OCI-LY7 (cell line): ENCODE data around the gene PCP2. TPM values are rescaled to one million over a fixed set of nuclear protein-coding genes. Genes with fewer than 3 reads are reported as not detected.

Experiments
- BruUV-seq: library from RNA; stranded (reverse); fragments of 400-500 nt; replicated peaks from 2 replicates; lab custom pipeline; 2021; lab: Mats Ljungman, UMichigan
- CTCF ChIA-PET: fragments of 300-600 bp; sonication (Branson Sonifier 250); formaldehyde crosslinking; loops from one replicate; lab custom pipeline; 2022; ENCODE audit warnings: antibody characterized with exemption; ENCODE audit not compliant: unreplicated experiment; lab: Charles Lee
- POLR2A ChIA-PET: fragments of 300-600 bp; sonication (Branson Sonifier 250); formaldehyde crosslinking; loops from one replicate; lab custom pipeline; 2022; ENCODE audit warnings: antibody characterized with exemption; lab: Charles Lee
- DNase-seq: peaks from one replicate; pipeline ENCODE4 v3.0.0-alpha.2; 2015; ENCODE audit warnings: low spot score
- H2AFZ ChIP-seq: fragments of 200-600 bp; sonication (generic), shearing (Covaris generic); 2 replicates; pipeline ENCODE4 v1.6.1; 2014; ENCODE audit warnings: mild to moderate bottlenecking, antibody characterized with exemption, low read length, moderate library complexity
- H3K27ac ChIP-seq: fragments of 200-600 bp; sonication (generic); 2 replicates; pipeline ENCODE4 v1.5.1; 2014; ENCODE audit warnings: mixed run types, low read depth, mild to moderate bottlenecking, moderate library complexity, low read length, inconsistent platforms; ENCODE audit not compliant: poor library complexity, severe bottlenecking
- H3K36me3 ChIP-seq: fragments of 200-600 bp; sonication (generic); 2 replicates; pipeline ENCODE4 v1.6.1; 2014; ENCODE audit warnings: mild to moderate bottlenecking, antibody characterized with exemption, low read length, moderate library complexity, mixed read lengths; ENCODE audit not compliant: insufficient read depth
- H3K4me1 ChIP-seq: fragments of 200-600 bp; sonication (generic); 2 replicates; pipeline ENCODE4 v1.5.1; 2014; ENCODE audit warnings: mild to moderate bottlenecking, low read length; ENCODE audit not compliant: insufficient read depth, poor library complexity, severe bottlenecking
- H3K4me2 ChIP-seq: fragments of 200-600 bp; sonication (generic); 2 replicates; pipeline ENCODE4 v1.6.1; 2014; ENCODE audit warnings: mild to moderate bottlenecking, low read length
- H3K4me3 ChIP-seq: fragments of 200-600 bp; sonication (generic); 2 replicates; pipeline ENCODE4 v1.5.1; 2014; ENCODE audit warnings: mild to moderate bottlenecking, low read depth, low read length; ENCODE audit not compliant: poor library complexity, severe bottlenecking
- H3K79me2 ChIP-seq: fragments of 200-600 bp; sonication (generic); 2 replicates; pipeline ENCODE4 v1.6.1; 2016; ENCODE audit warnings: low read depth, mild to moderate bottlenecking, low read length, moderate library complexity, mixed read lengths; ENCODE audit not compliant: insufficient read depth
- H3K9me2 ChIP-seq: fragments of 200-600 bp; sonication (generic); 2 replicates; pipeline ENCODE4 v1.6.1; 2016; ENCODE audit warnings: mild to moderate bottlenecking, low read length, mixed read lengths; ENCODE audit not compliant: insufficient read depth
- H3K9me3 ChIP-seq: fragments of 200-600 bp; sonication (generic); 2 replicates; pipeline ENCODE4 v1.6.1; 2014; ENCODE audit warnings: mild to moderate bottlenecking, mixed run types, low read length, mixed read lengths
- H4K20me1 ChIP-seq: fragments of 200-600 bp; sonication (generic); 2 replicates; pipeline ENCODE4 v1.6.1; 2014; ENCODE audit warnings: mild to moderate bottlenecking, antibody characterized with exemption, low read length, moderate library complexity, mixed read lengths; ENCODE audit not compliant: insufficient read depth
- EZH2phosphoT487 ChIP-seq: fragments of 200-600 bp; sonication (generic); IDR thresholded peaks from 2 replicates; pipeline ENCODE4 v1.6.1; 2018; ENCODE audit warnings: low read depth, borderline replicate concordance, mild to moderate bottlenecking, mixed run types, antibody characterized with exemption, low read length, moderate library complexity, mixed read lengths
- intact Hi-C: fragments of 100-400 bp; cut with micrococcal nuclease; formaldehyde crosslinking; loops from one replicate; pipeline ENCODE4 v1.10.0; 2022; ENCODE audit not compliant: unreplicated experiment
- total RNA-seq, 2 experiments: library from RNA; depleted of rRNA in 1 of 2; stranded (reverse); fragments of >200 nt in 1 of 2; shearing (Covaris generic) in 1 of 2; gene quantifications; 2 replicates each; pipeline ENCODE4 v1.2.3, GENCODE V29; 2014 to 2022
- TF ChIP-seq, protein P1 (sequence below): fragments of 200-600 bp; sonication (generic); conservative IDR thresholded peaks from 2 replicates; pipeline ENCODE4 v1.5.1; 2014; ENCODE audit warnings: mild to moderate bottlenecking, antibody characterized with exemption, low read length, moderate library complexity, mixed read lengths

The PCP2 gene
- total RNA-seq, 2 experiments from 2014 or later = 0.82 to 2.0 TPM

DNA sequence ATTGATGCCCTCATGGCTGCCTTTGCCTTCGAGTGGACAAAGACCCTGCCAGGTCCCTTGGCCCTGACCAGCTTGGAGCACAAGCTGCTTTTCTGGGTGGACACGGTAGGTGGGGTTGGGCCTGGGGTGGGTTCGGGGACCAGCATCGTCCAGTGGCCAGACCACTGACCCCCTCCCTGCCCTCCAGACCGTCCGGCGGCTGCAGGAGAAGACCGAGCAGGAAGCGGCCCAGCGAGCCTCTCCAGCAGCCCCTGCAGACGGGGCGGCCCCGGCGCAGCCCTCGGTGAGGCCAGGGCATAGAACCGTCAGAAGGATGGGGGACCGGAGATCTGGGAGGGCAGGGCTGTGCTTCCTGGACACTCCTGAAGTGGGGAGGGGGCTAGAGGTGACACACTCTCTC is 27.2 kb downstream of the PCP2 start:
- intact Hi-C loops = no loop called here
- TF ChIP-seq, protein P1, sequence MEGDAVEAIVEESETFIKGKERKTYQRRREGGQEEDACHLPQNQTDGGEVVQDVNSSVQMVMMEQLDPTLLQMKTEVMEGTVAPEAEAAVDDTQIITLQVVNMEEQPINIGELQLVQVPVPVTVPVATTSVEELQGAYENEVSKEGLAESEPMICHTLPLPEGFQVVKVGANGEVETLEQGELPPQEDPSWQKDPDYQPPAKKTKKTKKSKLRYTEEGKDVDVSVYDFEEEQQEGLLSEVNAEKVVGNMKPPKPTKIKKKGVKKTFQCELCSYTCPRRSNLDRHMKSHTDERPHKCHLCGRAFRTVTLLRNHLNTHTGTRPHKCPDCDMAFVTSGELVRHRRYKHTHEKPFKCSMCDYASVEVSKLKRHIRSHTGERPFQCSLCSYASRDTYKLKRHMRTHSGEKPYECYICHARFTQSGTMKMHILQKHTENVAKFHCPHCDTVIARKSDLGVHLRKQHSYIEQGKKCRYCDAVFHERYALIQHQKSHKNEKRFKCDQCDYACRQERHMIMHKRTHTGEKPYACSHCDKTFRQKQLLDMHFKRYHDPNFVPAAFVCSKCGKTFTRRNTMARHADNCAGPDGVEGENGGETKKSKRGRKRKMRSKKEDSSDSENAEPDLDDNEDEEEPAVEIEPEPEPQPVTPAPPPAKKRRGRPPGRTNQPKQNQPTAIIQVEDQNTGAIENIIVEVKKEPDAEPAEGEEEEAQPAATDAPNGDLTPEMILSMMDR = no peak
- no peak for TF ChIP-seq EZH2phosphoT487
- Histone ChIP-seq H3K4me3 (no peak overlapping the region), H3K36me3 (no peaks in the 10 kb centered on the region), H3K4me2 (no peak overlapping the region), H3K4me1 (no peaks in the 10 kb centered on the region), H2AFZ (no peak overlapping the region), H4K20me1 (no peaks in the 10 kb centered on the region), H3K79me2 (no peaks in the 10 kb centered on the region), H3K27ac (no peak overlapping the region), H3K9me2 (no peaks in the 10 kb centered on the region), H3K9me3 (no peaks in the 10 kb centered on the region)
- CTCF ChIA-PET = interaction anchor here (0.6 to 0.9 kb wide), 2 partner anchors 8 to 49 kb away, joined by 3 read pairs; no protein-coding TSS in a partner anchor
- DNase-seq = no peak
- POLR2A ChIA-PET = interaction anchor here (0.6 to 1.3 kb wide), 5 partner anchors 9 to 463 kb away, joined by 3 to 10 read pairs (median 4); partner anchors contain the start of genes PET100, TIMM44 and XAB2
- no TSS peak for BruUV-seq

DNA sequence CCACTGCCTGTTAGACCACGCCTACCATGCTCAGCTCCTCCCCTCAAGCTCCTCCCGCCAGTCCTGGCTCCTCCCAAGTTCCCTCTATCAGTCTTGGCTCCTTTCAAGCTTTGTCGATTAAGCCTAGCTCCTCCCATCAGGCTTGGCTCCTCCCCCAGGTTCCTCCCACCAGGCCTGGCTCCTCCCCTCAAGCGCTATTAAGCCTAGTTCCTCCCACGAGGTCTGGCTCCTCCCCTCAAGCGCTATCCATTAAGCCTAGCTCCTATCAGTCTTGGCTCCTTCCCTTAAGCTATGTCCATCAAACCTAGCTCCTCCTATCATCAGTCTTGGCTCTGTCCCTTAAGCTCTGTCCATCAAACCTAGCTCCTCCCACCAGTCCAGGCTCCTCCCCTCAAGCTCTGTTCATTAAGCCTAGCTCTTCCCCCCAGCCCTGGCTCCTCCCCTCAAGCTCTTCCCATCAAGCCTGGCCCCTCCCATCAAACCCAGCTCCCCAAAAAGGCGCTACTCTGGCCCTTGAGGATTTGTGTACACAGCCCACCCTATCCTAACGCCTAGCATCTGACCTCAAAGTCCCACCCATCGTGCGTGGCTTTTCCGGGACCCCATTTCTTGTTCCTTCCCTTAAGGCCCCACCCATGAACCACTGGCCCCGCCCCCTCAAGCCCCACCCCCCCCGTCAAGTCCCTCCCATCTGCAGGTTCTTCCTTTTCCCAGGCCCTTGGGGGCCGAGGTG is 27.9 kb downstream of the PCP2 start:
- H3K4me3 ChIP-seq = peak overlapping the region; percentile 26
- no peaks in the 10 kb centered on the region for H3K9me2 ChIP-seq
- H3K79me2 ChIP-seq = no peaks in the 10 kb centered on the region
- intact Hi-C loops = no loop called here
- H3K36me3 ChIP-seq = no peaks in the 10 kb centered on the region
- no peaks in the 10 kb centered on the region for H4K20me1 ChIP-seq
- H2AFZ ChIP-seq = peak overlapping the region; percentile 45; the same call in 1 of the 2 replicates
- no TSS peak for BruUV-seq
- peak; percentile 96 for DNase-seq
- no peak overlapping the region for H3K27ac ChIP-seq
- ChIA-PET CTCF (interaction anchor here (0.5 to 1.5 kb wide), 13 partner anchors 9 to 1169 kb away, joined by 3 to 14 read pairs (median 3); no protein-coding TSS in a partner anchor), POLR2A (interaction anchor here (0.6 to 1.3 kb wide), 13 partner anchors 9 to 462 kb away, joined by 3 to 10 read pairs (median 4); partner anchors contain the start of genes MAP2K7, PET100, SNAPC2 and TIMM44)
- no peaks in the 10 kb centered on the region for H3K4me1 ChIP-seq
- peak overlapping the region; percentile 23; the same call in 1 of the 2 replicates for H3K4me2 ChIP-seq
- H3K9me3 ChIP-seq = no peaks in the 10 kb centered on the region
- TF ChIP-seq EZH2phosphoT487 = no peak

DNA sequence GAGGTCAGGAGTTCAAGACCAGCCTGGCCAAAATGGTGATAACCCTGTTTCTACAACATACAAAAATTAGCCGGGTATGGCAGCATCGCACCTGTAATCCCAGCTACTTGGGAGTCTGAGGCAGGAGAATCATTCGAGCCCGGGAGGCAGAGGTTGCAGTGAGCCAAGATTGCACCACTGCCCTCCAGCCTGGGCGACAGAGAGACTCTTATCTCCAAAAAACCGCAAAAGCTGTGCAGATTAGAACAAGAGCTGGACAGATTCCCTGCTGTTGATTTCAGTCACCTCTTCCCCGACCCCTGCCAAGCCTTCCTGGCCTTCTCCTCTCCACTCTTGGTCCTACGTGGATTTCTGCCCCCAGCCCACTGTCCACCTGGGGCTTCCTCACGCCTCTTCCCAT is 29.6 kb downstream of the PCP2 start:
- no peaks in the 10 kb centered on the region for H3K36me3 ChIP-seq

More for the DNA sequence above, 29.6 kb downstream of the PCP2 start:
- intact Hi-C loops = no loop called here
- Histone ChIP-seq H3K9me2 (no peaks in the 10 kb centered on the region), H3K27ac (no peak overlapping the region), H3K9me3 (no peaks in the 10 kb centered on the region), H3K4me3 (no peak overlapping the region), H3K4me2 (no peak overlapping the region), H3K4me1 (no peaks in the 10 kb centered on the region), H4K20me1 (no peaks in the 10 kb centered on the region), H3K79me2 (no peaks in the 10 kb centered on the region), H2AFZ (no peak overlapping the region)
- ChIA-PET CTCF (no interaction called here), POLR2A (no interaction called here)
- no peak for DNase-seq
- TF ChIP-seq, protein P1 = no peak
- no peak for TF ChIP-seq EZH2phosphoT487
- BruUV-seq = no TSS peak
